NCI-H524 (cell line): ENCODE measurements around the gene MIB2.
A peak's percentile ranks its signal among the peaks of the same experiment; 100 is the strongest.
"Not testable (repeated sequence)": the region's sequence is repeated elsewhere in the genome, so short reads cannot be mapped to it uniquely, and the experiment has no call there.

ENCODE experiments used
- DNase-seq, 2 experiments: peaks; one replicate each; lab custom pipeline; 2025; lab: John Stamatoyannopoulos, UW

Gene MIB2

DNA sequence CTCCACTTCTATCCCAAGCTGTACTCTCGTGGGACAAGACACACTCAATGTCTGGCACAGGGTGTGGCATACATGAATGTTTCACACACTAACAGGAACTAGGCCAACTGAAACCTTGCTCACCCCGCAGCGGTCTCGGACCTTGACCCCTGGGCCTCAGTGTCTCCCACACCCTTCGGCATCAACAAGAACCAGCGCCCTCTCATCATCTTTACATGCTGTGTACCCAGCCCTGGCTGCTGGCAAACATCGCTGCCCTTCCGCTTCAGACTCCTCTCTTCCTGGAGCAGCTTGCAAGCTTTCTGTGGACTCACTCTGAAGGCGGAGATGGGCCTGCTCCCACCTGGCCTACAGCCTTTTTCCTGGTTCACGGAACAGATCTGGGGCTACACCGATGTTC lies 33.0 kb downstream of the MIB2 start:
- DNase-seq: not testable (repeated sequence)

GRCh38 chr1:1658583-1659549 lies 43.6 kb downstream of the MIB2 start, which contains the start of gene CDK11B:
TSS of gene CDK11B (minus strand) at chr1:1659004. CDS start at chr1:1657485, 1,519 bp downstream.
- peak; percentile 76 to 87 for DNase-seq

- DNase-seq: not testable (repeated sequence)
Observed at GRCh38 chr1:1662392-1662791, 47.1 kb downstream of the MIB2 start.

DNA sequence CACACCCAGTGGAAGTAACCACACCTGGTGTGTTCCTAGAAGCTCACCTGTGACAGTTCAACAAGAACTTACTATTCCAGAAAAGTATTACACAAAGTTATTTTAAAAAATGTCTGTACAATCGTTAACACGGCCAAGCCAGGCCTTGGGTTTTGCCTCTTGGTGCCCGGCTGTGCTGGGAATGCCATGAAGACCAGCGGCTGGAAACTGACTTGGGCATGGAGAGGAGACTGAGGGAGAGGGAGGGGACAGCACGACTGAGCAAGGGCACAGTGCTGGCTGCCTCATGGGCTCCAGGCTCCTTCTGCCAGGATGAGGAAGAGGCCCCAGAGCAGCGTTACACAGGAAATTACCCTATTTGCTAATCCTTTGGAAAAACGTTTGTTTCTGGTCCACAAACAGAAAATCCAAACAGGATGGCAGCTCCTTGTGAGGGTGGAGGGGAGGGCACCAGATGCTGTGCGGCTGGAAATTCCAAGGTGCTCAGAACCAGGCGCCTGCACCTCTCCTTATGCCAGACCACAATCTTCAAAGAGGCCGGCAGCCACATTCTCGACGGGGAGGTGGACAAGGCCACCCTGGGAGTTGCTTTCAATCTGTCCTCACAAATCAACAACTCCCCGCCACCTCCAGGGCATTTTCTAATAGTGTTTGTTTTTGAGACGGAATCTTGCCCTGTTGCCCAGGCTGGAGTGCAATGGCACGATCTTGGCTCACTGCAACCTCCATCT lies 47.7 kb downstream of the MIB2 start:
- DNase-seq: not testable (repeated sequence)

- DNase-seq: not testable (repeated sequence)
Observed at GRCh38 chr1:1664318-1664717, 49.0 kb downstream of the MIB2 start.

DNA sequence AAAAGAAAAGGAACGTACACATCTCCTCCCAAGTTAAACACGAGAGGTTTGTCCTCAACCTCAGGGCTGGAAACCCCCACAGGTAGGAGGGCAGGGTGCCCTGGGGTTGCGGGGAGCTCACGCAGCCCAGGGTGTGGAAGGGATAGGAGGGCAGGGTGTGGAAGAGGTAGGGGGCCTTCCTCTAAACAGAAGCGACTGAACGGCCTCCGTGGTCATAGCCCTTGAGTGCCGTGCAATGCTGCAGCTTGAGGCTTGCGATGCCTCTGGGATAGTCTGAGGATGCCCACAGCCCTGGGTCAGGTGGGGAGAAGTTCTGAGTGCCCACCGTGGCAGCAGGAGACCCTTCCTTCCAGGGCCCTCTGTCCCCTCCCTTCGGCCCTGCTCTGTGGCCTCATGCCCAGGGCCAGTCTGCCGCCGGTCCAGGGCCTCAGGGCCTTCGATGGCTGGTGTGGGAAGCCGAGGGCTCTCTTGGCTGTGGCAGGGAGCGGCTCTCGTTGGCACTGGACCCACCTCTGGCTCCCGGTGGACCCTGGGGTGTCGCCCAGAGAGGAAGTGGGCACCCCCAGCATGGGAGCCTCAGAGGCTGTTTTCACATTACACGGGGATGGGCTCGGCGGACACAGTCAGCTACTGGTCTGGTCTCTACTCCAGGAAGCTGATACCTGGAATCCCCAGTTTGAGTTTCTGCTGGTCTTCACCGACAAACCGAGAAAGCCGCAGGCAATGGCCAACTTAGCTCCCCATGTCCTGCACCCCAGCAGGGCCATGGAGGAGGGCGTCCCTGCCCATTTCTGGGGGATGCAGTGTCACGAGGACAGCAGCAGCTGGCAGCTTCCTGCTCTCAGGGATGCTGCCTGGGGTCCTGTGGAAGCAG lies 49.9 kb downstream of the MIB2 start:
- no peak for DNase-seq

- DNase-seq: no peak
Observed at GRCh38 chr1:1665815-1666251, 50.5 kb downstream of the MIB2 start.

GRCh38 chr1:1666526-1666925 lies 51.2 kb downstream of the MIB2 start:
- DNase-seq: no peak

GRCh38 chr1:1669468-1670440 lies 54.5 kb downstream of the MIB2 start:
- no peak for DNase-seq

DNA sequence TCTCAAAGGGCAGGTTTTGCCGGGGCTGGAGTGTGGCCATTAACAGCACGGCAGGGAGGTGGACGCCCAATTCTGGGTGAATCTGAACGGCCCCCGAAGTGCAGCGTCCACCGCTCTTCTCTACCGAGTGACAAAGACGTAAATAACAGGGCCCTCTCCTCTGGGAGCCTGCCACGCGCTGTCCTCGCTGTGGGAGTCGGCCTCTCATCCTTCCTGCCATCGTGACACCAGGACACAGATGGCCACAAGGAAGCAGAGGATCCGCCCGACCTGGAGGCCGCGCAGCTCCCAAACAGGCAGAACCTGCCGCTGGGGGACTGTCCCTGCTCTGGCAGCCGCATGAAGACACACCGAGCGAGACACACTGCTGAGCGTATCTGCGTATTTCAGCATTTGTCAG lies 55.6 kb downstream of the MIB2 start:
- no peak for DNase-seq

GRCh38 chr1:1671365-1672119 lies 56.2 kb downstream of the MIB2 start:
- no peak for DNase-seq

DNA sequence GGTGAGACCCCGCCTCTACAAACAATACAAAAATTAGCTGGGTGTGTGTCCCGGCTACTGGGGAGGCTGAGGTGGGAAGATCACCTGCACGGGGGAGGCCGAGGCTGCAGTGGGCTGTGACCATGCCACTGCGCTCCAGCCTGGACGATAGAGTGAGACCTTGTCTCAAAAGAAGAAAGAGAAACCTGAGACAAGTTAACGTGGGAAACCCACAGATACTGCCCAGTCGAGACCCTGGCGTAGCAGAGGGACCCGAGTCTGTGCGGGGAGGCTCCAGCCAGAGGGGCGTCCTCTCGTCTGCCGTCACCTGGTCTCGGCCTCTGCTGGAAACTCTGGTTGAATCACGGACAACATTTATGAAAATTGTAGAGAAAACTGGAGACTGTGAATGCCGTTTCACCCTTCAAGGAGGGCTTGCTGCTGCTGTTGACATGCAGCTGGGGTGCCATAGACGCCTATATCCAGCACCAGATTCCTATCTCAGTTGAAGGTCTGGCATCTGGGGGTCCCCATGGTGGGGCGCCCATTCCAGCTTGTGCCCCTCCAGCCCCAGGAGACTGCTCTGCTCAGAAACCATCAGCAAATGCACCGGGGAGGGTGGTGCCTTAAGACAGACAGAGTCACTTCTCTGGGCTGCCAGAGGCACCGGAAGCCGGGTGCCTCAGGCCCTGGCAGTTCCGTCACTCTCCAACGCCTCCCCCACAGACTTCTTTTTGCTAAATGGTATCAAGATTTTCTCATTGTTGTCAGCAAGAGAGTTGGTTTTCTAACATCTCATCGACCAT lies 57.1 kb downstream of the MIB2 start:
- no peak for DNase-seq

GRCh38 chr1:1674806-1675205 lies 59.5 kb downstream of the MIB2 start:
- DNase-seq: not testable (repeated sequence)

DNA sequence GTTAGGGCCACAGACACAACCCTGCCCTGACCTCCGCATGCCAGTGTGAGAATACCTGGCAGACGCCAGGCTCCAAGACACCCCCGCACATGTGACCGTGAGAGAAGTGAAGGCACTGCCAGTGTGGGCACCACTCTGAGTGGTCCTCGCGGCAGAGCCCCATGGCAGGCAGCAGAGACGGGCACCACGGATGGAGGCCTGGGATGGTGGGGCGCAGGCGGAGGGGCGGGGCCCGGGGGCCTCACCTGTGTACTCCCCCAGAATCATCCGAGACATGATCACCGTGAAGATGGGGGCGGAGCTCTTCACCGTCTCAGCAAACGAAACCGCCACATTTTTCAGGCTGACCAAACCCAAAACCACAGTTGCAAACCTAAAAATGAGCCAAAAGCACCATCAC lies 59.9 kb downstream of the MIB2 start:
- not testable (repeated sequence) for DNase-seq

DNA sequence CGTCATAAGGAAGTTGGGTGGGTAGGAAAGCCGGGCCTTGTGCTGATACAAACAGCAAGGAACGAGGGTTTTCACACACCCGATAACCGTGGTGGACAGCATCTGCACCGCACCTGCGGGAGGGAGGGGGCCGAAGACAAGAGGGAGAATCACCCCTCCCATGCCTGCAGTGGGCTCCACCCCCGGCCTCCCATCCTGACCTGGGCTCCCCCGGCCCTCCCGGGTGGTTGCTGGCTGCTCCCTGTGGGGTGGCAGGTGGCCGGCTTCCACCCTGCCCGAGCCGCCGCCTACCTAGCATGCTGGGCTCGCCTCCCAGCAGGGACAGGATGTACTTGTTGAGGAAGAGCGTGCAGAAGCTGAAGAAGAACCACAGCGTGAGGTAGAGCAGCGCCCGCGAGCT lies 60.8 kb downstream of the MIB2 start:
- not testable (repeated sequence) for DNase-seq

- DNase-seq: no peak
Observed at GRCh38 chr1:1677718-1678580, 62.6 kb downstream of the MIB2 start.

GRCh38 chr1:1678581-1679380 lies 63.5 kb downstream of the MIB2 start:
- no peak for DNase-seq
